ENCODE data around the gene DNAH8.

DNA sequence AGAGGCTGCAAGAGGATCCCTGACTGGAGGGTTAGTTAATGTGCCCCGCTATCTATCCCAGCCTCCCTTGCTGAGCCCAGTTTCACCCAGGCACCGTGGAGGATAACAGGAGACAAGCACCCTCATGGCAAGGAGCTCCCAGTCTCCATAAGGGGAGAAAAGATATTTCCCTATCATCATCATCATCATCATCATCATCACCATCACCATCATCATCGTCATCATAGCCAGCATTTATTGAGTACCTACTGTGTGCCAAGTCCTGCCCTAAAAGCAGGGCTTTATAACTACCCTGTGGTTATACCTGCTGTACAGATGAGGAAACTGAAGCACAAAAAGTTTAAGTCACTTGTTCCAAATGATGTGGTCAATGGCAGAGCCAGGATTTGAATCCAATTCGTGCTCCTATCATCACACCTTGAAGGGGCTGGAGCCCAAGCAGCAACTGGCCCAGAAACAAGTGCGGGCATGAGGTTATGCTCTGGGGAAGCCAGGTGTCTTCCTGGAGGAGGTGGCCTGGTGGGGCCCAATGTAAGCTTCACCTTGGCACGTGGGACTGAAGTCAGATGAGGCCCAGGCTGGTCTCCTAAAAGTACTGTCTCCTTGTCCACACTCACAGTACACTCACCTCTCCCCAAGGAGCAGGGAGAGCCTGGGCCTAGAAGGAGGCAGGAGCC lies 343.5 kb downstream of the DNAH8 start:
- TF ChIP-seq, protein P1, sequence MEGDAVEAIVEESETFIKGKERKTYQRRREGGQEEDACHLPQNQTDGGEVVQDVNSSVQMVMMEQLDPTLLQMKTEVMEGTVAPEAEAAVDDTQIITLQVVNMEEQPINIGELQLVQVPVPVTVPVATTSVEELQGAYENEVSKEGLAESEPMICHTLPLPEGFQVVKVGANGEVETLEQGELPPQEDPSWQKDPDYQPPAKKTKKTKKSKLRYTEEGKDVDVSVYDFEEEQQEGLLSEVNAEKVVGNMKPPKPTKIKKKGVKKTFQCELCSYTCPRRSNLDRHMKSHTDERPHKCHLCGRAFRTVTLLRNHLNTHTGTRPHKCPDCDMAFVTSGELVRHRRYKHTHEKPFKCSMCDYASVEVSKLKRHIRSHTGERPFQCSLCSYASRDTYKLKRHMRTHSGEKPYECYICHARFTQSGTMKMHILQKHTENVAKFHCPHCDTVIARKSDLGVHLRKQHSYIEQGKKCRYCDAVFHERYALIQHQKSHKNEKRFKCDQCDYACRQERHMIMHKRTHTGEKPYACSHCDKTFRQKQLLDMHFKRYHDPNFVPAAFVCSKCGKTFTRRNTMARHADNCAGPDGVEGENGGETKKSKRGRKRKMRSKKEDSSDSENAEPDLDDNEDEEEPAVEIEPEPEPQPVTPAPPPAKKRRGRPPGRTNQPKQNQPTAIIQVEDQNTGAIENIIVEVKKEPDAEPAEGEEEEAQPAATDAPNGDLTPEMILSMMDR (IDR thresholded peaks at IDR 0.05): no peak
- TF ChIP-seq, protein P2, sequence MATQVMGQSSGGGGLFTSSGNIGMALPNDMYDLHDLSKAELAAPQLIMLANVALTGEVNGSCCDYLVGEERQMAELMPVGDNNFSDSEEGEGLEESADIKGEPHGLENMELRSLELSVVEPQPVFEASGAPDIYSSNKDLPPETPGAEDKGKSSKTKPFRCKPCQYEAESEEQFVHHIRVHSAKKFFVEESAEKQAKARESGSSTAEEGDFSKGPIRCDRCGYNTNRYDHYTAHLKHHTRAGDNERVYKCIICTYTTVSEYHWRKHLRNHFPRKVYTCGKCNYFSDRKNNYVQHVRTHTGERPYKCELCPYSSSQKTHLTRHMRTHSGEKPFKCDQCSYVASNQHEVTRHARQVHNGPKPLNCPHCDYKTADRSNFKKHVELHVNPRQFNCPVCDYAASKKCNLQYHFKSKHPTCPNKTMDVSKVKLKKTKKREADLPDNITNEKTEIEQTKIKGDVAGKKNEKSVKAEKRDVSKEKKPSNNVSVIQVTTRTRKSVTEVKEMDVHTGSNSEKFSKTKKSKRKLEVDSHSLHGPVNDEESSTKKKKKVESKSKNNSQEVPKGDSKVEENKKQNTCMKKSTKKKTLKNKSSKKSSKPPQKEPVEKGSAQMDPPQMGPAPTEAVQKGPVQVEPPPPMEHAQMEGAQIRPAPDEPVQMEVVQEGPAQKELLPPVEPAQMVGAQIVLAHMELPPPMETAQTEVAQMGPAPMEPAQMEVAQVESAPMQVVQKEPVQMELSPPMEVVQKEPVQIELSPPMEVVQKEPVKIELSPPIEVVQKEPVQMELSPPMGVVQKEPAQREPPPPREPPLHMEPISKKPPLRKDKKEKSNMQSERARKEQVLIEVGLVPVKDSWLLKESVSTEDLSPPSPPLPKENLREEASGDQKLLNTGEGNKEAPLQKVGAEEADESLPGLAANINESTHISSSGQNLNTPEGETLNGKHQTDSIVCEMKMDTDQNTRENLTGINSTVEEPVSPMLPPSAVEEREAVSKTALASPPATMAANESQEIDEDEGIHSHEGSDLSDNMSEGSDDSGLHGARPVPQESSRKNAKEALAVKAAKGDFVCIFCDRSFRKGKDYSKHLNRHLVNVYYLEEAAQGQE (IDR thresholded peaks at IDR 0.05; ENCODE audit: insufficient read depth in 1 of 2, low read depth in 2 of 2, low read length in 1 of 2): no peak

All from Panc1 (cell line).